T-helper 17 cell (primary cell): ENCODE measurements around the gene GRID1. TPM values are rescaled to one million over a fixed set of nuclear protein-coding genes. Genes with fewer than 3 reads are reported as not detected.

ENCODE experiments used
- ATAC-seq: fragments of 150-1000 bp; cut with Tn5 transposase; 2 replicates; pipeline ENCODE4 v1.10.0; 2021; ENCODE audit warnings: mild to moderate bottlenecking, moderate library complexity
- DNase-seq, 3 donors: peaks; one replicate each; pipeline versions ENCODE4 v3.0.0 to v3.0.0-alpha.2; 2020 to 2021
- H3K9me3 ChIP-seq: one replicate; pipeline ENCODE4 v1.7.0; 2013; ENCODE audit warnings: low read length, mild to moderate bottlenecking; ENCODE audit not compliant: control insufficient read depth, poor library complexity, severe bottlenecking
- H3K27ac Mint-ChIP-seq: one replicate; pipeline ENCODE4 v1.8.0; 2022; ENCODE audit warnings: mild to moderate bottlenecking, moderate library complexity, mixed read lengths
- H3K27me3 Mint-ChIP-seq: one replicate; pipeline ENCODE4 v1.8.0; 2022; ENCODE audit warnings: mixed read lengths
- H3K36me3 Mint-ChIP-seq: one replicate; pipeline ENCODE4 v1.8.0; 2022; ENCODE audit warnings: low read depth, mixed read lengths
- H3K4me1 Mint-ChIP-seq: one replicate; pipeline ENCODE4 v1.8.0; 2022; ENCODE audit warnings: mild to moderate bottlenecking, mixed read lengths
- H3K4me3 Mint-ChIP-seq: one replicate; pipeline ENCODE4 v1.8.0; 2022; ENCODE audit warnings: mild to moderate bottlenecking, moderate library complexity, mixed read lengths
- total RNA-seq, 4 donors: library from RNA in 2 of 4; stranded (reverse) in 2 of 4; gene quantifications; one replicate each; pipeline ENCODE4 v1.2.3 and lab custom pipeline; 2022 to 2026

Gene GRID1
- total RNA-seq, 2 donors from 2014 or later: not detected

DNA sequence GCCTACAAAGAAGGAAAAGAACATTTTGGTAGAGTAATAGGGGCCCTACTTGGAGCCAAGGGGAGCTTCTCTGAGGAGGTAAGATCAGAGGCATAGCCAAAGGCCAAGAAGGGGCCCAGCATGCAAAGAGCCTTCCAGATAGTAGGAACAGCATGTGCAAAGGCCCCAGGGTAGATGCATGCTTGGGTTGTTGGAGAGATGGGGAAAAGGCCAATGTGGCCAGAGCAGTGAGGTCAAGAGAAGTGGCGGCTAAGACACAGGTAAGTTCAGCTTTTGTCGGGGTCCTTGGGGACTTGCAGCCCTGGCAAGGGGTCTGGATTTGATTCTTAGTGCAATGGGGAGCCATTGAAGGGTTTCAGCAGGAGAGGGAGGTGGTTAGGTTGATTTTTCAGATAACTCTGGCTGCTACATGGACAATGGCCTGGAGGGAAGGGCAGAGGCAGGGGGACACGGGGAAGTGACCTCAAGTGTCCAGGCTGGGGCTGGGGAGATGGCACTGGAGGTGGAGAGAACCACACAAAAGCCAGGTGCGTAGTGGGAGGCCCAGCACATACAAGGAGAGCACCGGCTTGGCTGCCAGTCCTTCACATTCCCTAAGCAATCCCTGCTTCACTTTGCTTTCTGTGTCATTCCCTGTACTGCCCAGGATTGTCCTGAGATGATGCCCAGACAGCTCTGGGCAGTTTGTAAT lies 16.5 kb downstream of the GRID1 start:
- ATAC-seq (no peak), DNase-seq (no peak)
- peaks cover 54% of the 10 kb centered on the region for H3K27me3 Mint-ChIP-seq
- H3K4me3 Mint-ChIP-seq: no peak overlapping the region
- H3K27ac Mint-ChIP-seq: no peak overlapping the region
- H3K4me1 Mint-ChIP-seq: peaks cover 6% of the 10 kb centered on the region
- no peaks in the 10 kb centered on the region for H3K36me3 Mint-ChIP-seq
- no peaks in the 10 kb centered on the region for H3K9me3 ChIP-seq

DNA sequence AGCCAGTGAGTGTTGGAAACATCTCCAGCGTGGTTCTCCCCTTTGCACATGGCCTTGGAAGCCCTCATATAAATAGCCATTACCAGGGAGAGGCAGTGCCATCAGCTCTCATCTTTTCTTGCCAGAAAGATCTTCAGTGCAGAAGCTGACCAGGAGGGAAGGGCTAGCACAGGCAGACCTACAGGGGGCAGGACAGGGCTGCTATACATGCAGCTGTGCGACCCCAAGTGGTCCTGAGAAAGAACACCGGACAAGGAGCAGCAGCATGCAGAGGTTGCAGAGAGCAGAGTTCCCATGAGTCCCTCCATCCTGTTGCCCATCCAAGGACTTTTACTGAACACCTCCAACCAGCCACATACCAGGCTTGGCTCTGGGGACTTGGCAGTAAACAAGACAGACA lies 17.1 kb downstream of the GRID1 start:
- H3K9me3 ChIP-seq: no peaks in the 10 kb centered on the region
- DNase-seq: no peak
- H3K4me3 Mint-ChIP-seq: no peak overlapping the region
- H3K27me3 Mint-ChIP-seq: peaks cover 53% of the 10 kb centered on the region
- no peak overlapping the region for H3K27ac Mint-ChIP-seq
- ATAC-seq: no peak
- H3K36me3 Mint-ChIP-seq: no peaks in the 10 kb centered on the region
- H3K4me1 Mint-ChIP-seq: peaks cover 2% of the 10 kb centered on the region

DNA sequence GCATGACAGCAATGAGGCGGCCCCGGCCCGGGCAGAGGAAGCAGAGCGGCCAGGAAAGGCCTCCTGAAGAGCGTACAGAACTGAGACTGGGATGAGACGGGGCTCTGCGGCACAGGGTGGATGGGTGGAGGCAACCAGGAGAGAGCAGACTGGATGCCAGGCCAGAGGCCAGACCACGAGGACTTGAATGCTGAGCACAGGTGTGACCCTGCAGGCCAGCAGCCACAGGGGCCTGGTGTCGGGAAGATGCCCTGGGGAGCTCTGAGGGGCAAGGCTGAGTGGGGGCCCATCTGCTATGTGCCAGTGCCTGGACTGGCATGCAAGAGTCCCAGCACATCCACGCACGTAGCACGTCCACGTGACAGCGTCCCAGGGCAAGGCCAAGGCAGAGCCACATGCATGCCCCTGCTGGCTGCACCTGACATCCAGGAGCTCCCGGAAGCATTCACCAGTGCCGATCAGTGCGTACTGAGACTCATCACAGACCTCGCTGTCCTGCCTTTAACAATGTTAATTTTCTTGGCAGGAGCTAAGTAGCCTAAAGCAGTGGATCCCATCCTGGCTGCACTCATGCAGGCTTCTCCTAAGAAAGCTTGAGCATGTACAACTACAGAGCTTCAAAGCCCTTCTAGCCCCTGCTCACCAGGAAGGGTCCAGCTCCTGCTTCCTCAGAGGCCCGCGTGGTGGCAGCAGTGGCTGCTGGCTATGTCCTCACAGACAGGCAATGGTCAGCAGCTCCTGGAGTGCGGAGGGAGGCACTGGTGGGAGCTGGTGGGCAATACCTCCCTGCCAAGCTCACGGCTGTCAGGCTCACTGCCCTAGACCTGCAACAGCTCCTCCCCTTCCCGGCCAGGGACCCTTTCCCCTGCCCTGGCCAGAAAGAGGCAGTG lies 18.0 kb downstream of the GRID1 start:
- H3K27ac Mint-ChIP-seq: no peak overlapping the region
- DNase-seq (no peak), ATAC-seq (no peak)
- H3K9me3 ChIP-seq: no peaks in the 10 kb centered on the region
- peaks cover 2% of the 10 kb centered on the region for H3K4me1 Mint-ChIP-seq
- H3K27me3 Mint-ChIP-seq: peaks cover 52% of the 10 kb centered on the region
- H3K36me3 Mint-ChIP-seq: no peaks in the 10 kb centered on the region
- no peak overlapping the region for H3K4me3 Mint-ChIP-seq

DNA sequence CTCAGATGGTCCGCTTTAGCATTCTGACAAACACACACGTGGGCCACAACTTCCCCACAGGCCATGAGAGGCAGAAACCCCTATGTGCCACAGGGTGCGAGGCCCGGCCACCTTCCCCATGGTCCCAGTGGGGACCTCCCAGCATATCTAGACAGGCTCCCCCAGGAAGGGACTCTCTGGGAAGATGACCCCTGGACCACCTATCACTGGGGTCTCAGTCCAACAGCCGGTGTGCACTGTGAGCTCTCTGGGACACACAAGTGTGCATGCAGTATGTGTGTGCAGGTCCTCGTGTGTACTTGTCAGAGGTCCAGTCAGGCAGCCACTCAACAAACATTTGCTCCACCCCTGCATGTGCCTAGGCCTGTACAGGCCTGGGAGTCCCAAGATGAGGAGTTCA lies 18.7 kb downstream of the GRID1 start:
- H3K9me3 ChIP-seq: no peaks in the 10 kb centered on the region
- Mint-ChIP-seq H3K4me3 (no peak overlapping the region), H3K27me3 (peaks cover 52% of the 10 kb centered on the region), H3K4me1 (peaks cover 2% of the 10 kb centered on the region), H3K36me3 (no peaks in the 10 kb centered on the region), H3K27ac (no peak overlapping the region)
- ATAC-seq: no peak
- no peak for DNase-seq

DNA sequence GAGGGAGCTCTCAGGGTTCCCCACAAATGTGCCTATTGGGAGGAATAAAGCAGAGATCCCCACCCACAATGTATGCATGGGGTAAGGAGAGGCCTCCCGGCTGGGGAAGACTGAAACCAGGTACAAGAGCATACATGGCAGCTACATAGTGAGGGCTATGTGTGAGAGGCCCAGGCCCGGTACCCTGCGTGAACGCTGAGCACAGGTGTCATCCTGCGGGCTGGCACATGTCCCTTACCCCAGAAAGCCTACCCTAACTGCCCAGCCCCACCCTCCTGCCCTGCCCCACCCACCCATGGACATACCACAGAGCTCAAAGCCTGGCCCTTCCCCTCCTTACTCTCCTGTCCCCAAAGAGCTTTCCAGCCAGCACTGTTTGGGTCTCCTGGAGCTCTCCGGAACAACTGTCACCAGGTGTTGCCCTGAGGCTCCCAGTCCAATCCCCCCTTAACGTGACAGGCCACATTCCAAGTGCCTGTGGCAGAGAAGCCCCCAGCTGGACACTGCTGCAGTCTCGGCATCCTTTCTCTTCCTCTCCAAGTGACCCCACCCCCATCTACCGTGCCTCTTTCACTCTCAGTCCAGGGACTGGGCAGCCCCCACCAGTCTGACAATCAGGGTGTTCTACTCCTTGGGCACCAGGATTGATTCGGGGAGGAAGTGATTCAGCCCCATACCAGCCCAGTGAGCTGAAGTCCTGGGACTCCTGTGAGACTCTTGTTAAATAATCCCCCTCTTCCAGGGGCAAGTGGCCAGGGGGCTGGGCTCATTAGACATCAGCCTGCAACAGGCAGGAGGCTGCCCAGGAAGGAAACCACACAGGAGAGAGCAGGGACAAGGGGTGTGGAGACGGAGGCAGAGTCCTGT lies 19.6 kb downstream of the GRID1 start:
- peaks cover 2% of the 10 kb centered on the region for H3K4me1 Mint-ChIP-seq
- no peak overlapping the region for H3K4me3 Mint-ChIP-seq
- H3K36me3 Mint-ChIP-seq: no peaks in the 10 kb centered on the region
- DNase-seq: no peak
- H3K27me3 Mint-ChIP-seq: peaks cover 51% of the 10 kb centered on the region
- H3K9me3 ChIP-seq: no peaks in the 10 kb centered on the region
- no peak overlapping the region for H3K27ac Mint-ChIP-seq
- ATAC-seq: no peak

DNA sequence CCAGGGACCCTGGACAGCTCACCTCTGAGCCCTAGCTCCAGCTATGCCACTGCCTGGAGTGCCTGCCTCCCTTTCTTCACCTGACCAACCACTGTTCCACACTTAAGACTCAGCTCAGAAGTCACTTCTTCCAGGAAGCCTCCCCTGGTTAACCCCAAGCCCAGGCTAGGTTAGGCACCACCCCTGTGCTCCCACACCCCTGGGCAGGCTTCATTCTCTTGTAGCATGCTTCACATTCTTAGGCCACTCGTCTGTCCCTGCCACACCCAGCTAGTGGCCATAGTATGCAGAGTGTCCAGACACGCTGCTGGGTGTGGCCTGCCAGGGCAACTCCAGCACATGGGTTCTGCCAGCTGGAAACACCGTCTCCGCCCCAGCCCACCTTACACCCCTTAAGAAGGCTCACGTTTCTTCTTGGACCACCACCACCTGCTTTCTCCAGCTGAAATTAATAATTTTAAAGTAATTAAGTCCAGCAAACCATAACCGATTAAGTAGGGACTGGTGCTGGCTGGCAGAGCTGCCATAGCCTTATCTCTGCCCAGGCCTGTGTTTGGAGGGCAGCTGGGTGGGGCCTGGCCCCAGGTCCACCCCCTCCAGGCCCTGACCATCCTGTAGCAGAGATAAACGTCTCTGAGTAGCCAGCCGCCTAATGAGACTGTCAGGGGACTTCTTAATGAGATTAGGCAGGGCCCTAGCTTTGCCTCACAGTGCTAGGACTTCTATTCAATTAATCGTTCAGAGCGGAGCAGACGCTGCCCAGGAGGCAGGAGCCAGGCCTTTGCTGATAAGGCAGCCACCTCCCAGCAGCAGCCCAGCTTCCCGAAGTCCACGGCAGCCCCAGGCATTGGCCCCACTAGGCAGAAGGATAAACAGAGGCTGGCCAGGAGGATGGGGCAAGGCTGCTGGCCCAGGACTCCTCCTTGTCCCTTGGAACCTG lies 20.5 kb downstream of the GRID1 start:
- H3K36me3 Mint-ChIP-seq: no peaks in the 10 kb centered on the region
- no peak overlapping the region for H3K4me3 Mint-ChIP-seq
- peaks cover 44% of the 10 kb centered on the region for H3K27me3 Mint-ChIP-seq
- H3K27ac Mint-ChIP-seq: peak overlapping the region; percentile 54
- ATAC-seq (no peak), DNase-seq (no peak)
- no peaks in the 10 kb centered on the region for H3K9me3 ChIP-seq
- H3K4me1 Mint-ChIP-seq: peaks cover 2% of the 10 kb centered on the region

DNA sequence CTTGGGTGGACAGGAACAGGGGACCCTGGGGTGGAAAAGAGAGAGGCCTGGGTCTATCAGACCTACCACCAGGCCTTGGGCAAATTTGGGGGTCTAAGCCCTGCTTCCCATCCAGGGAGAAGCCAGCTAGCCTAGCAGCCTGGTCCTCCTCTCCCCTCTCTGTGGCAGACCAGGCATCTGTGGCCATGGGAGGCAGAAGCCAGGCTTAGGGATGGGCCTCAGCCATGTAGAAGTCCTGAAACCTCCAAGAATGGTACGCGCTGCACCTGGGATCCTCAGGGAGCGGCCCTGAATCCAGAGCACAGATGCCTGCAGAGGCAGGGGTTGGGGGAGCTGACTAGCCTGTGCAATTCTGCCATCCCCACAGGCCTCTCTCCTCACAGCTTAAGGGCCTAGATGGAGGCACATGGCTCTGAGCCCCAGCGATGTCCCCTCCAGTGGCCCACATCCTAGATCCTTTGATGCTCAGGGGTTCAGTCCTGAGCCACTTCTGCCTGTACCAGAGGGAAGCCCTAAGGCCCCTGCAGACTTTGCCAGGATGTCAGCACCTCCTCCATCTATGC lies 21.2 kb downstream of the GRID1 start:
- no peaks in the 10 kb centered on the region for H3K9me3 ChIP-seq
- ATAC-seq: no peak
- H3K27me3 Mint-ChIP-seq: peaks cover 46% of the 10 kb centered on the region

DNA sequence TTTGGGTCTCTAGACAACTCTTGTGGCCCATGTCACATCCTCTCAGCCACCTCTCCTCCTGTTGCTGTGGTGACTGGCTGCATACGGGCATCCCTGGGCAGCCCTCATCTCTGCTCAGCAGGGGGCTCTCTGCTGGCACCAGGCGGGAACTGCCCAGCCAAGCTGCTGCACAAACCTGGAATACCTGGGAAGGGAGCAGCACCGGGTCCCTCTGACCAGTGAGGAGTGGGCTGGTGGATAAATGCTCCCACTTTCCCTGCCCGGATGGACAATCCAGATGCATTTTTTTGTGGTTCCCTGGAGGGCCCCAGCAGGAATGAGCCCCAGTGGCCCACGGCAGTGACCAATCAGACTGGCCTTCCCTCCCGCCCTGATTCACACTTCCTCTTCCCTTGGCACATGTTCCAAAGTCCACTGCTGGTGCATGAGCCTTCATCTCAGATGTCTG lies 21.9 kb downstream of the GRID1 start:
- H3K4me3 Mint-ChIP-seq: no peak overlapping the region
- peaks cover 46% of the 10 kb centered on the region for H3K27me3 Mint-ChIP-seq
- ATAC-seq: no peak
- no peaks in the 10 kb centered on the region for H3K4me1 Mint-ChIP-seq
- H3K9me3 ChIP-seq: no peaks in the 10 kb centered on the region
- H3K27ac Mint-ChIP-seq: no peak overlapping the region
- peaks cover 2% of the 10 kb centered on the region for H3K36me3 Mint-ChIP-seq
- DNase-seq: no peak

More for the DNA sequence above, 21.2 kb downstream of the GRID1 start:
- DNase-seq: no peak
- H3K27ac Mint-ChIP-seq: no peak overlapping the region
- H3K36me3 Mint-ChIP-seq: peaks cover 2% of the 10 kb centered on the region
- peaks cover 2% of the 10 kb centered on the region for H3K4me1 Mint-ChIP-seq
- H3K4me3 Mint-ChIP-seq: no peak overlapping the region

DNA sequence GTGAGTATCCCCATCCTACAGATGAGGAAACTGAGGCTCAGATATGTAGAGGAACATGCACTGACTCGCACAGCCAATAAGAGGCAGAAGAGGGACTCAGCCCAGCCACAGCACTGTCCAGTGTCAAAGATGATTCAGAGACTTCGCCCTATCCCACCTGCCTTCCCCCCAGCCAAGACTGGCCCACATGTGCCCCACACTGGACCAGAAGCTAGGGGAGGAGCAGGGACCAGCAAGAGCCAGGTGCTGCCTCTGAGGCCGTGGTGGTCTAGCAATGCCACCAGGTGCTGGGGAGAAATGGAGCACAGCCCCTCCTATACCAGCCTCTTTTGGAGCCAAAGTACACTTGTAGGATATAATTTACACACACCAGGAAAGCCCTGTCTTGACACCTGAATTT lies 22.3 kb downstream of the GRID1 start:
- peaks cover 2% of the 10 kb centered on the region for H3K36me3 Mint-ChIP-seq
- H3K9me3 ChIP-seq: no peaks in the 10 kb centered on the region
- no peak overlapping the region for H3K4me3 Mint-ChIP-seq
- no peak overlapping the region for H3K27ac Mint-ChIP-seq
- DNase-seq (no peak), ATAC-seq (no peak)
- peaks cover 46% of the 10 kb centered on the region for H3K27me3 Mint-ChIP-seq
- no peaks in the 10 kb centered on the region for H3K4me1 Mint-ChIP-seq

DNA sequence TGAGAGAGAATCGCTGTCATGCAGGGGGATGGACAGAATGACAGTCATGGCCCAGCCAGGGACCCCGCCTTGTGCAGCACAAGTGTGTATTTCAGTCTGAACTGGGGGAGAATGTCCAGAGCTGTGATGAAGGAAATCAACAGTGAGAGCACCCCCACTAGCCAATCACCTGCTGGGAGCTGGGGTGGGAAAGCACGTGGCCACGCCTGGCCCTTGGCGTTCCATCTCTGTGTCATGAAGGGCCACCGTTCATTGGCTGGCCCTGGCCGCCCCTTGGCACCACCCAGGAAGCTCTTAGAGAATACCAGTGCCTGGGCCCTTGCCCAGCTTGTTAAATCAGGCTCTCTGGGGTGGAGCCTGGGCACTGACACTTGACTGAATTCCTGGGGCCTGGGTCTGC lies 22.8 kb downstream of the GRID1 start:
- no peak for ATAC-seq
- no peak for DNase-seq
- Mint-ChIP-seq H3K4me1 (no peaks in the 10 kb centered on the region), H3K36me3 (peaks cover 2% of the 10 kb centered on the region), H3K4me3 (no peak overlapping the region), H3K27ac (no peak overlapping the region), H3K27me3 (peaks cover 46% of the 10 kb centered on the region)
- no peaks in the 10 kb centered on the region for H3K9me3 ChIP-seq

DNA sequence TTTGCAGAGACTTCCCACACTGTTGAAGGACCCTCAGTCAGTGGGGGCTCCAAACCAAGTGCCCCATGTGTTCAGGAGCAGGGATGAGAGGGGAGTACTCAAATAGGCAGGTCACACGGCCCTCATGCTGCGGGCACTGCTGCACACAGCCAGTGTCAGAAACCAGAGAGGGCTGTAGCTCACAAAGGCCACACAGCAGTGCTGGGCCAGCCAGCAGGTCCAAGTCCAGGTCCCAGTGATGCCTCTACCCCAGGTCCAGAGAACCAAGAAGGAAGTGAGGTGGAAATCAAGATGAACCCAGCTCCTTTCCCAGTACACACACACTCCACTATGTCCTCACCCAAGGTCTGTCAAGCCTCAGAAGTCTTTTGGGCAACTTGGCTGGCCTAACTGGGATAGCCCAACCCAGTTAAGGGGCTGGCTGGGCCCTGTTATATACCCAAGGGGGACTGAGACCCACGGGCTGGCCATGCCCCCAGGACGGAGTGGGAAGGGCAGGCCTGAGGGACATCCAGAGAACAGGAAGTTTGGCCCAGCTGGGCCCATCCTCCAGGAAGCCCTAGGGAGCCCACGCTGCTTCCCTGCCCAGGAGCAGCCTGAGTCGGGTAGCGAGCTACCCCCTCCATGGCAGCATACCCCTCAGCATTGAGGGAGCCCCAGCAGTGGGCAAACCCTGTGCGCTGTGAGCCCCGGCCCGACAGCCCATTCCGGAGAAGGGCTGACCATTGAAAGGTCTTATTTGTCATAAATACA lies 24.3 kb downstream of the GRID1 start:
- no peaks in the 10 kb centered on the region for H3K9me3 ChIP-seq
- no peak for DNase-seq
- Mint-ChIP-seq H3K36me3 (peaks cover 2% of the 10 kb centered on the region), H3K4me3 (no peak overlapping the region), H3K27ac (no peak overlapping the region), H3K27me3 (peaks cover 35% of the 10 kb centered on the region), H3K4me1 (no peaks in the 10 kb centered on the region)
- no peak for ATAC-seq
